ENCODE data around the gene MORN5. TPM values are rescaled to one million over a fixed set of nuclear protein-coding genes. Genes with fewer than 3 reads are reported as not detected.

Gene MORN5
- total and polyA plus RNA-seq, 10 of the 15 experiments (the other 5 are each of a cell fraction or from before 2014, with no cell fraction given) = not detected

DNA sequence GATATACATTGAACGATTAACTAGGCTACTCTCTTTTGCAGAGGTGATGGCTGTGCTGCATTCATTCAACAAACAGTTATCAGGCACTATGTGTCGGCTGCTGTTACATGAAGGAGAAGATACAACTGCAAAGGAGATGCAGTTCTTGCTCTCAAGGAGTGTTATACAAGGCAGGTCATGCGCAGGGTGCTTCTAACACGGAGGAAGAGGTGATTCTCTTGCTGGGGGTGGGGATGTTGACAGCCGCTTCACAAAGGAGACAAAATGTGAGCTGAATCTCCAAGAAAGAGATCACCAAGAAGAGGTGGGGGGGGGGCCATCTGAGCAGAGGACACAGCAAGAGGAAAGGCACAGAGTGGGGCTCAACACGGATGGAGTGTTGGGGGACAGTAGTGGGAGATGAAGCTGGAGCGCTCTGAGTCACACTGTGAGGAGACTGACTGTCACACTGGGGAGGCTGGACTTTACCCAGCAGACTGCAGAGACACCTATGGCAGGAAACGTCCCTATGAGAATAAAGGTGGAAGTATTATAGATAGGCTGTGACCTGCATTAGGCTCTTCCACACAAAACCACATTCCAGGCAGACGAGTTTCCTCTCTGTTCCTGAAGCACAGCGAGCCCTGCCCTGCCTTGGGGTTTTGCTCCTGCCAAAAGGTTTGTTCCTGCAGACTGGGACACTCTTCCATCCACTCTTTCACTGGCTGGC, 21.0 kb upstream of the MORN5 start:
- Histone ChIP-seq H3K36me3 (ENCODE audit: control insufficient read depth in 2 of 2, insufficient read depth in 2 of 2, low read length in 1 of 2) (peaks cover 0 to 5% of the 10 kb centered on the region in 2 experiments; a peak in 3 of 4 replicates), H2AFZ (ENCODE audit: control insufficient read depth, low read depth, low read length) (no peak overlapping the region), H4K20me1 (ENCODE audit: control insufficient read depth, insufficient read depth) (no peaks in the 10 kb centered on the region), H3K27me3 (replicated peaks in 1 of 2; ENCODE audit: control insufficient read depth in 2 of 2, insufficient read depth in 2 of 2, low read length in 1 of 2) (no peaks in the 10 kb centered on the region), H3K4me3 (no peak overlapping the region), H3K4me1 (ENCODE audit: control insufficient read depth, insufficient read depth, low read length) (no peaks in the 10 kb centered on the region), H3K9ac (ENCODE audit: control insufficient read depth, insufficient read depth, low read length) (no peak overlapping the region), H3K9me3 (replicated peaks; ENCODE audit: control insufficient read depth, insufficient read depth, low read length) (no peaks in the 10 kb centered on the region), H3K4me2 (ENCODE audit: control insufficient read depth, insufficient read depth) (no peak overlapping the region), H3K27ac (ENCODE audit: control insufficient read depth, insufficient read depth) (no peak overlapping the region), H3K79me2 (ENCODE audit: control insufficient read depth, insufficient read depth, low read length) (no peaks in the 10 kb centered on the region)
- ChIA-PET CTCF (interaction anchor here (1.2 to 1.6 kb wide), 3 partner anchors 39 to 41 kb away, joined by 3 to 6 read pairs (median 5); no protein-coding TSS in a partner anchor), POLR2A (no interaction called here), SMC1A (ENCODE audit: uncharacterized antibody, unreplicated experiment) (no interaction called here), RAD21 (ENCODE audit: unreplicated experiment) (no interaction called here)
- FAIRE-seq (no peak), ATAC-seq (no peak), DNase-seq (ENCODE audit: low read depth, low spot score) (no peak)
- intact Hi-C loops (cut with micrococcal nuclease; ENCODE audit: unreplicated experiment) = no loop called here
- WGBS (ENCODE audit: insufficient coverage, insufficient replicate concordance, low lambda C conversion rate, missing lambda C conversion rate) = 67% methylated on average over 10 of the region's 10 CpGs
- in situ Hi-C loops (cut with MboI) = no loop called here
- TF ChIP-seq WRNIP1 (IDR thresholded peaks at IDR 0.05; ENCODE audit: borderline replicate concordance, low read depth, low read length) (no peak), EGR1 (IDR thresholded peaks at IDR 0.05; ENCODE audit: borderline replicate concordance in 1 of 2, low read depth in 2 of 2, low read length in 2 of 2) (no peak), FOXK2 (IDR thresholded peaks at IDR 0.05) (no peak), KLF5 (IDR thresholded peaks at IDR 0.05; ENCODE audit: partially characterized antibody) (no peak), PML (IDR thresholded peaks at IDR 0.05; ENCODE audit: low read length) (no peak), GATAD2B (conservative IDR thresholded peaks at IDR 0.05; ENCODE audit: low read depth) (no peak), EZH2 (IDR thresholded peaks at IDR 0.05; ENCODE audit: borderline replicate concordance, control insufficient read depth, low read depth, low read length) (no peak)
- TF ChIP-seq, protein P1, sequence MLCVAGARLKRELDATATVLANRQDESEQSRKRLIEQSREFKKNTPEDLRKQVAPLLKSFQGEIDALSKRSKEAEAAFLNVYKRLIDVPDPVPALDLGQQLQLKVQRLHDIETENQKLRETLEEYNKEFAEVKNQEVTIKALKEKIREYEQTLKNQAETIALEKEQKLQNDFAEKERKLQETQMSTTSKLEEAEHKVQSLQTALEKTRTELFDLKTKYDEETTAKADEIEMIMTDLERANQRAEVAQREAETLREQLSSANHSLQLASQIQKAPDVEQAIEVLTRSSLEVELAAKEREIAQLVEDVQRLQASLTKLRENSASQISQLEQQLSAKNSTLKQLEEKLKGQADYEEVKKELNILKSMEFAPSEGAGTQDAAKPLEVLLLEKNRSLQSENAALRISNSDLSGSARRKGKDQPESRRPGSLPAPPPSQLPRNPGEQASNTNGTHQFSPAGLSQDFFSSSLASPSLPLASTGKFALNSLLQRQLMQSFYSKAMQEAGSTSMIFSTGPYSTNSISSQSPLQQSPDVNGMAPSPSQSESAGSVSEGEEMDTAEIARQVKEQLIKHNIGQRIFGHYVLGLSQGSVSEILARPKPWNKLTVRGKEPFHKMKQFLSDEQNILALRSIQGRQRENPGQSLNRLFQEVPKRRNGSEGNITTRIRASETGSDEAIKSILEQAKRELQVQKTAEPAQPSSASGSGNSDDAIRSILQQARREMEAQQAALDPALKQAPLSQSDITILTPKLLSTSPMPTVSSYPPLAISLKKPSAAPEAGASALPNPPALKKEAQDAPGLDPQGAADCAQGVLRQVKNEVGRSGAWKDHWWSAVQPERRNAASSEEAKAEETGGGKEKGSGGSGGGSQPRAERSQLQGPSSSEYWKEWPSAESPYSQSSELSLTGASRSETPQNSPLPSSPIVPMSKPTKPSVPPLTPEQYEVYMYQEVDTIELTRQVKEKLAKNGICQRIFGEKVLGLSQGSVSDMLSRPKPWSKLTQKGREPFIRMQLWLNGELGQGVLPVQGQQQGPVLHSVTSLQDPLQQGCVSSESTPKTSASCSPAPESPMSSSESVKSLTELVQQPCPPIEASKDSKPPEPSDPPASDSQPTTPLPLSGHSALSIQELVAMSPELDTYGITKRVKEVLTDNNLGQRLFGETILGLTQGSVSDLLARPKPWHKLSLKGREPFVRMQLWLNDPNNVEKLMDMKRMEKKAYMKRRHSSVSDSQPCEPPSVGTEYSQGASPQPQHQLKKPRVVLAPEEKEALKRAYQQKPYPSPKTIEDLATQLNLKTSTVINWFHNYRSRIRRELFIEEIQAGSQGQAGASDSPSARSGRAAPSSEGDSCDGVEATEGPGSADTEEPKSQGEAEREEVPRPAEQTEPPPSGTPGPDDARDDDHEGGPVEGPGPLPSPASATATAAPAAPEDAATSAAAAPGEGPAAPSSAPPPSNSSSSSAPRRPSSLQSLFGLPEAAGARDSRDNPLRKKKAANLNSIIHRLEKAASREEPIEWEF (IDR thresholded peaks at IDR 0.05; ENCODE audit: insufficient replicate concordance, low read depth, low read length) = no peak
- no TSS peak for BruUV-seq (replicated peaks)

Data from GM12878 (cell line).